Neural cell (in vitro differentiated cells): ENCODE measurements around the gene GNAQ.

Experiments
- EP300 ChIP-seq: fragments of 450-650 bp; conservative IDR thresholded peaks from 2 replicates; pipeline ENCODE4 v1.6.1; 2014; ENCODE audit warnings: antibody characterized with exemption, mild to moderate bottlenecking, moderate library complexity; ENCODE audit not compliant: poor library complexity, severe bottlenecking
- EZH2 ChIP-seq: fragments of 200-600, 300-800 bp; shearing (Covaris generic), sonication (generic); IDR thresholded peaks from 2 replicates; pipeline ENCODE4 v1.6.1; 2014; ENCODE audit warnings: antibody characterized with exemption, low read length, borderline replicate concordance, mild to moderate bottlenecking; ENCODE audit not compliant: insufficient read depth, poor library complexity, severe bottlenecking
- MXI1 ChIP-seq: fragments of 450-650 bp; conservative IDR thresholded peaks from 2 replicates; pipeline ENCODE4 v1.6.1; 2014; ENCODE audit warnings: antibody characterized with exemption, mild to moderate bottlenecking; ENCODE audit not compliant: poor library complexity, severe bottlenecking
- POLR2AphosphoS5 ChIP-seq: IDR thresholded peaks from 2 replicates; pipeline ENCODE4 v1.6.1; 2012
- RAD21 ChIP-seq: fragments of 450-650 bp; conservative IDR thresholded peaks from 2 replicates; pipeline ENCODE4 v1.6.1; 2014; ENCODE audit warnings: antibody characterized with exemption, mild to moderate bottlenecking, moderate library complexity
- TAF1 ChIP-seq: IDR thresholded peaks from 2 replicates; pipeline ENCODE4 v1.6.1; 2012; ENCODE audit warnings: low read depth
- TF ChIP-seq, protein P1 (sequence below): fragments of 450-650 bp; IDR thresholded peaks from 2 replicates; pipeline ENCODE4 v1.5.1; 2014; ENCODE audit warnings: antibody characterized with exemption, mild to moderate bottlenecking, moderate library complexity; ENCODE audit not compliant: poor library complexity, severe bottlenecking

DNA sequence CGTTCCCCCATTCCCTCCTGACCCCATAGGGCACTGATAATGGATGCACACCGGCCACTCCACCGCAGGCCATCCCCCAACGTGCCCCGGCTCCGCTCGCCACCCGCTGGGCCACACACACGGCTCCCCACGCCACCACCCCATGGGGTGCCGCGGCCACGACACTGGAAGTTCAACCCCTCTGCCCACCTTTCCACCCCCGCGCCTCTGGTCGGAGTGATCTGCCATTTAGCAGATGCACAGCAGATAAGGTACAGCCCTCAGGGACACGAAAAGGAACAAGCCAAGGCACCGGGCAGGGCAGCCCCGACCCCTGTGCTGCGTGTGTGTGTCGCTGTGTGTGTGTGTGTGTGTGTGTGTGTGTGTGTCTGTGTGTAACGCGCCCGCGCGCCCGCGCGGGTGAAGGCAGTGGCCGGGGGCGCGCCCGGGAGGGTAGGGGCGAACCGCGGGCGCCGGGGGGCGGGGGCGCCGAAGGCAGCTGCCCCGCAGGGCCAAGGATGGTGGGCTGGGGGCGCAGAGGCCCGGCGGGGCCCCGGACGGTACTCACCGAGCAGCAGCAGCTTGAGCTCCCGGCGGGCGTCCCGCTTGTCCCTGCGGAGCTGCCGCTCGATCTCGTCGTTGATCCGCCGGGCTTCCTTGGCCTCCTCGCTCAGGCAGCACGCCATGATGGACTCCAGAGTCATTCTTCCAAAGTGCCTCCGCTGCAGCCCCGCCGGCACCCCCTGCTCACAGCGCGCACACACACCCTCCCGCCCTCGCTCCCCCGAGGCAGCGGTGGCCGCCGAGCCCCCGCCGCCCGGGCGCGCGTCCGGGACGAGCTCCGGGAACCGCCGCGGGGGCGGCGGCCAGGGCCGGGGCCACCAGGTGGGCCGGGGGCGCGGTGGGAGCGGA is 813 bp downstream of the GNAQ start:
- TF ChIP-seq POLR2AphosphoS5 (peak; percentile 66), EP300 (peak; percentile 19), TAF1 (peak; percentile 37), EZH2 (no peak), RAD21 (no peak), MXI1 (no peak)
- TF ChIP-seq, protein P1, sequence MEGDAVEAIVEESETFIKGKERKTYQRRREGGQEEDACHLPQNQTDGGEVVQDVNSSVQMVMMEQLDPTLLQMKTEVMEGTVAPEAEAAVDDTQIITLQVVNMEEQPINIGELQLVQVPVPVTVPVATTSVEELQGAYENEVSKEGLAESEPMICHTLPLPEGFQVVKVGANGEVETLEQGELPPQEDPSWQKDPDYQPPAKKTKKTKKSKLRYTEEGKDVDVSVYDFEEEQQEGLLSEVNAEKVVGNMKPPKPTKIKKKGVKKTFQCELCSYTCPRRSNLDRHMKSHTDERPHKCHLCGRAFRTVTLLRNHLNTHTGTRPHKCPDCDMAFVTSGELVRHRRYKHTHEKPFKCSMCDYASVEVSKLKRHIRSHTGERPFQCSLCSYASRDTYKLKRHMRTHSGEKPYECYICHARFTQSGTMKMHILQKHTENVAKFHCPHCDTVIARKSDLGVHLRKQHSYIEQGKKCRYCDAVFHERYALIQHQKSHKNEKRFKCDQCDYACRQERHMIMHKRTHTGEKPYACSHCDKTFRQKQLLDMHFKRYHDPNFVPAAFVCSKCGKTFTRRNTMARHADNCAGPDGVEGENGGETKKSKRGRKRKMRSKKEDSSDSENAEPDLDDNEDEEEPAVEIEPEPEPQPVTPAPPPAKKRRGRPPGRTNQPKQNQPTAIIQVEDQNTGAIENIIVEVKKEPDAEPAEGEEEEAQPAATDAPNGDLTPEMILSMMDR: no peak
